ENCODE results near the gene TRIM44. TPM values are rescaled to one million over a fixed set of nuclear protein-coding genes. Genes with fewer than 3 reads are reported as not detected.

The TRIM44 gene
- total and polyA plus RNA-seq, 10 of the 15 experiments (the other 5 are each of a cell fraction or from before 2014, with no cell fraction given): 6.7 to 93.0 (median 27.6) TPM

DNA sequence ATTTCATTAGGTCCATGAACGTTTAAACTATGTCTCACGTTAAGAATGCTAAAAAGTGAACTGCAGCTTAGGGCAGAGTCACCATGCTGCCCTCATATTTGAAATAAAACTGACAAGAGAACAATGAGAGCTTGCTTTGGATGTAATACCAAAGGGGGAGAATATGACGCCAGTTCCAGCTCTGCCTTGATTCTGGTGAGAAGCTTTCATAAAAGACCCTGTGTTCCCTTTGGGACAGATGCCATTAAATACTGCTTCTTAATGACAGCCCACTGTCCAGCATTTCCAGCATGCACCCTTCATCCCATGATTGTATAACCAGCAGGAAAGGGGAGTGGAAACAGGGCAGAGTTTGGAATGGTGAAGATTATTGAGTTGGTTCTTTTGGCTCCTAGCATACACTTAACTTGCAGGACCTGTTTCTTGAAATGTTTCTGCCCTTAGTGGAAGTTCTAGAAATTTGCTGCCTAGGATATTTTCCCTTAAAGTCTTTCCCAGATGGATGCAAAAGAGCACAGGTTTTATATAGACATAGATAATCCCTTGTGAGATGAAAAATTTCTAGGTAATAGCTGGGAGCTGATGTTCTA lies 142.0 kb downstream of the TRIM44 start:
- ATAC-seq: no peak
- Histone ChIP-seq H3K4me3 (no peak overlapping the region), H3K27ac (ENCODE audit: control insufficient read depth, insufficient read depth) (no peak overlapping the region), H3K79me2 (ENCODE audit: control insufficient read depth, insufficient read depth, low read length) (no peaks in the 10 kb centered on the region), H2AFZ (ENCODE audit: control insufficient read depth, low read depth, low read length) (no peak overlapping the region), H3K36me3 (ENCODE audit: control insufficient read depth in 2 of 2, insufficient read depth in 2 of 2, low read length in 1 of 2) (no peaks in the 10 kb centered on the region; a peak in 2 of 4 replicates), H4K20me1 (ENCODE audit: control insufficient read depth, insufficient read depth) (no peaks in the 10 kb centered on the region; the same call in 1 of the 2 replicates), H3K9ac (ENCODE audit: control insufficient read depth, insufficient read depth, low read length) (no peak overlapping the region), H3K4me2 (ENCODE audit: control insufficient read depth, insufficient read depth) (no peak overlapping the region), H3K9me3 (replicated peaks; ENCODE audit: control insufficient read depth, insufficient read depth, low read length) (no peaks in the 10 kb centered on the region; the same call in 2 of the 3 replicates), H3K4me1 (ENCODE audit: control insufficient read depth, insufficient read depth, low read length) (peaks cover 4% of the 10 kb centered on the region), H3K27me3 (replicated peaks in 1 of 2; ENCODE audit: control insufficient read depth in 2 of 2, insufficient read depth in 2 of 2, low read length in 1 of 2) (no peaks in the 10 kb centered on the region)
- ChIA-PET RAD21 (ENCODE audit: unreplicated experiment) (interaction anchor here (1.1 kb wide), 1 partner anchor 19 kb away, joined by 3 read pairs; no protein-coding TSS in a partner anchor), SMC1A (ENCODE audit: uncharacterized antibody, unreplicated experiment) (interaction anchor here (1.1 to 1.6 kb wide), 5 partner anchors 9 to 63 kb away, joined by 3 to 9 read pairs (median 4); no protein-coding TSS in a partner anchor), POLR2A (interaction anchor here (1.1 kb wide), 1 partner anchor 9 kb away, joined by 5 read pairs; no protein-coding TSS in a partner anchor), CTCF (interaction anchor here (0.8 to 1.6 kb wide), 2 partner anchors 17 to 176 kb away, joined by 3 to 7 read pairs; no protein-coding TSS in a partner anchor)
- no peak for DNase-seq (ENCODE audit: low read depth, low spot score)
- 95% methylated on average over 3 of the region's 3 CpGs for WGBS (ENCODE audit: insufficient coverage, insufficient replicate concordance, low lambda C conversion rate, missing lambda C conversion rate)
- TF ChIP-seq, protein P1, sequence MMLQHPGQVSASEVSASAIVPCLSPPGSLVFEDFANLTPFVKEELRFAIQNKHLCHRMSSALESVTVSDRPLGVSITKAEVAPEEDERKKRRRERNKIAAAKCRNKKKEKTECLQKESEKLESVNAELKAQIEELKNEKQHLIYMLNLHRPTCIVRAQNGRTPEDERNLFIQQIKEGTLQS (IDR thresholded peaks at IDR 0.05; ENCODE audit: borderline replicate concordance, extremely low read depth, low read depth, low read length): no peak
- TF ChIP-seq PAX8 (IDR thresholded peaks at IDR 0.05) (no peak), CBFB (IDR thresholded peaks at IDR 0.05; ENCODE audit: low read depth) (no peak), CBX3 (IDR thresholded peaks at IDR 0.05; ENCODE audit: borderline replicate concordance, low read depth) (no peak), SIX5 (IDR thresholded peaks at IDR 0.05; ENCODE audit: low read depth, low read length, severe bottlenecking) (no peak), TCF3 (IDR thresholded peaks at IDR 0.05; ENCODE audit: borderline replicate concordance, insufficient read depth, low read depth, low read length) (no peak)
- TF ChIP-seq, protein P2, sequence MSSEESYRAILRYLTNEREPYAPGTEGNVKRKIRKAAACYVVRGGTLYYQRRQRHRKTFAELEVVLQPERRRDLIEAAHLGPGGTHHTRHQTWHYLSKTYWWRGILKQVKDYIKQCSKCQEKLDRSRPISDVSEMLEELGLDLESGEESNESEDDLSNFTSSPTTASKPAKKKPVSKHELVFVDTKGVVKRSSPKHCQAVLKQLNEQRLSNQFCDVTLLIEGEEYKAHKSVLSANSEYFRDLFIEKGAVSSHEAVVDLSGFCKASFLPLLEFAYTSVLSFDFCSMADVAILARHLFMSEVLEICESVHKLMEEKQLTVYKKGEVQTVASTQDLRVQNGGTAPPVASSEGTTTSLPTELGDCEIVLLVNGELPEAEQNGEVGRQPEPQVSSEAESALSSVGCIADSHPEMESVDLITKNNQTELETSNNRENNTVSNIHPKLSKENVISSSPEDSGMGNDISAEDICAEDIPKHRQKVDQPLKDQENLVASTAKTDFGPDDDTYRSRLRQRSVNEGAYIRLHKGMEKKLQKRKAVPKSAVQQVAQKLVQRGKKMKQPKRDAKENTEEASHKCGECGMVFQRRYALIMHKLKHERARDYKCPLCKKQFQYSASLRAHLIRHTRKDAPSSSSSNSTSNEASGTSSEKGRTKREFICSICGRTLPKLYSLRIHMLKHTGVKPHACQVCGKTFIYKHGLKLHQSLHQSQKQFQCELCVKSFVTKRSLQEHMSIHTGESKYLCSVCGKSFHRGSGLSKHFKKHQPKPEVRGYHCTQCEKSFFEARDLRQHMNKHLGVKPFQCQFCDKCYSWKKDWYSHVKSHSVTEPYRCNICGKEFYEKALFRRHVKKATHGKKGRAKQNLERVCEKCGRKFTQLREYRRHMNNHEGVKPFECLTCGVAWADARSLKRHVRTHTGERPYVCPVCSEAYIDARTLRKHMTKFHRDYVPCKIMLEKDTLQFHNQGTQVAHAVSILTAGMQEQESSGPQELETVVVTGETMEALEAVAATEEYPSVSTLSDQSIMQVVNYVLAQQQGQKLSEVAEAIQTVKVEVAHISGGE (CRISPR knock-in tag; IDR thresholded peaks at IDR 0.05): no peak
- TF ChIP-seq, protein P3, sequence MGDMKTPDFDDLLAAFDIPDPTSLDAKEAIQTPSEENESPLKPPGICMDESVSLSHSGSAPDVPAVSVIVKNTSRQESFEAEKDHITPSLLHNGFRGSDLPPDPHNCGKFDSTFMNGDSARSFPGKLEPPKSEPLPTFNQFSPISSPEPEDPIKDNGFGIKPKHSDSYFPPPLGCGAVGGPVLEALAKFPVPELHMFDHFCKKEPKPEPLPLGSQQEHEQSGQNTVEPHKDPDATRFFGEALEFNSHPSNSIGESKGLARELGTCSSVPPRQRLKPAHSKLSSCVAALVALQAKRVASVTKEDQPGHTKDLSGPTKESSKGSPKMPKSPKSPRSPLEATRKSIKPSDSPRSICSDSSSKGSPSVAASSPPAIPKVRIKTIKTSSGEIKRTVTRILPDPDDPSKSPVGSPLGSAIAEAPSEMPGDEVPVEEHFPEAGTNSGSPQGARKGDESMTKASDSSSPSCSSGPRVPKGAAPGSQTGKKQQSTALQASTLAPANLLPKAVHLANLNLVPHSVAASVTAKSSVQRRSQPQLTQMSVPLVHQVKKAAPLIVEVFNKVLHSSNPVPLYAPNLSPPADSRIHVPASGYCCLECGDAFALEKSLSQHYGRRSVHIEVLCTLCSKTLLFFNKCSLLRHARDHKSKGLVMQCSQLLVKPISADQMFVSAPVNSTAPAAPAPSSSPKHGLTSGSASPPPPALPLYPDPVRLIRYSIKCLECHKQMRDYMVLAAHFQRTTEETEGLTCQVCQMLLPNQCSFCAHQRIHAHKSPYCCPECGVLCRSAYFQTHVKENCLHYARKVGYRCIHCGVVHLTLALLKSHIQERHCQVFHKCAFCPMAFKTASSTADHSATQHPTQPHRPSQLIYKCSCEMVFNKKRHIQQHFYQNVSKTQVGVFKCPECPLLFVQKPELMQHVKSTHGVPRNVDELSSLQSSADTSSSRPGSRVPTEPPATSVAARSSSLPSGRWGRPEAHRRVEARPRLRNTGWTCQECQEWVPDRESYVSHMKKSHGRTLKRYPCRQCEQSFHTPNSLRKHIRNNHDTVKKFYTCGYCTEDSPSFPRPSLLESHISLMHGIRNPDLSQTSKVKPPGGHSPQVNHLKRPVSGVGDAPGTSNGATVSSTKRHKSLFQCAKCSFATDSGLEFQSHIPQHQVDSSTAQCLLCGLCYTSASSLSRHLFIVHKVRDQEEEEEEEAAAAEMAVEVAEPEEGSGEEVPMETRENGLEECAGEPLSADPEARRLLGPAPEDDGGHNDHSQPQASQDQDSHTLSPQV (IDR thresholded peaks at IDR 0.05): no peak
- TF ChIP-seq, protein P4, sequence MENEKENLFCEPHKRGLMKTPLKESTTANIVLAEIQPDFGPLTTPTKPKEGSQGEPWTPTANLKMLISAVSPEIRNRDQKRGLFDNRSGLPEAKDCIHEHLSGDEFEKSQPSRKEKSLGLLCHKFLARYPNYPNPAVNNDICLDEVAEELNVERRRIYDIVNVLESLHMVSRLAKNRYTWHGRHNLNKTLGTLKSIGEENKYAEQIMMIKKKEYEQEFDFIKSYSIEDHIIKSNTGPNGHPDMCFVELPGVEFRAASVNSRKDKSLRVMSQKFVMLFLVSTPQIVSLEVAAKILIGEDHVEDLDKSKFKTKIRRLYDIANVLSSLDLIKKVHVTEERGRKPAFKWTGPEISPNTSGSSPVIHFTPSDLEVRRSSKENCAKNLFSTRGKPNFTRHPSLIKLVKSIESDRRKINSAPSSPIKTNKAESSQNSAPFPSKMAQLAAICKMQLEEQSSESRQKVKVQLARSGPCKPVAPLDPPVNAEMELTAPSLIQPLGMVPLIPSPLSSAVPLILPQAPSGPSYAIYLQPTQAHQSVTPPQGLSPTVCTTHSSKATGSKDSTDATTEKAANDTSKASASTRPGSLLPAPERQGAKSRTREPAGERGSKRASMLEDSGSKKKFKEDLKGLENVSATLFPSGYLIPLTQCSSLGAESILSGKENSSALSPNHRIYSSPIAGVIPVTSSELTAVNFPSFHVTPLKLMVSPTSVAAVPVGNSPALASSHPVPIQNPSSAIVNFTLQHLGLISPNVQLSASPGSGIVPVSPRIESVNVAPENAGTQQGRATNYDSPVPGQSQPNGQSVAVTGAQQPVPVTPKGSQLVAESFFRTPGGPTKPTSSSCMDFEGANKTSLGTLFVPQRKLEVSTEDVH (IDR thresholded peaks at IDR 0.05; ENCODE audit: low read depth, partially characterized antibody): no peak
- no TSS peak for BruUV-seq (replicated peaks)
- intact Hi-C loops (cut with micrococcal nuclease; ENCODE audit: unreplicated experiment) (no loop called here), in situ Hi-C loops (cut with MboI) (no loop called here)
- no peak for FAIRE-seq
